Stimulated activated CD8-positive, alpha-beta memory T cell treated with anti-CD3 and anti-CD28 coated beads, Interleukin-4, amount 100 ng/mL, for 4 hours (primary cell): Measurements from ENCODE around the gene MAP1A.
"Not testable (repeated sequence)": the region's sequence is repeated elsewhere in the genome, so short reads cannot be mapped to it uniquely, and the experiment has no call there.

ENCODE experiments used
- DNase-seq, 2 donors: peaks; one replicate each; pipeline ENCODE4 v3.0.0-alpha.2; 2020; ENCODE audit warnings: low read depth in 2 of 2, low spot score in 1 of 2

Gene MAP1A

GRCh38 chr15:43528542-43529007 lies 11.2 kb downstream of the MAP1A start:
- DNase-seq = no peak

GRCh38 chr15:43529141-43529540 lies 11.7 kb downstream of the MAP1A start:
- DNase-seq = no peak

- DNase-seq = no peak
These were observed 12.4 kb downstream of the MAP1A start for GRCh38 chr15:43529587-43530345.

GRCh38 chr15:43531018-43531670 lies 13.7 kb downstream of the MAP1A start:
- DNase-seq = no peak

- DNase-seq = not testable (repeated sequence)
These were observed 15.4 kb downstream of the MAP1A start for GRCh38 chr15:43532826-43533225.

GRCh38 chr15:43534897-43535296 lies 17.5 kb downstream of the MAP1A start:
- DNase-seq = no peak

GRCh38 chr15:43538091-43538490 lies 20.7 kb downstream of the MAP1A start:
- no peak for DNase-seq

- no peak for DNase-seq
These were observed 24.4 kb downstream of the MAP1A start for GRCh38 chr15:43541785-43542184.

- DNase-seq = no peak
These were observed 26.9 kb downstream of the MAP1A start for GRCh38 chr15:43544266-43544665.

- DNase-seq = no peak
These were observed 28.0 kb downstream of the MAP1A start for GRCh38 chr15:43545426-43545825.

- DNase-seq = no peak
These were observed 30.1 kb downstream of the MAP1A start for GRCh38 chr15:43547539-43547938.

GRCh38 chr15:43550527-43551363 lies 33.3 kb downstream of the MAP1A start:
- no peak for DNase-seq

GRCh38 chr15:43552256-43552655 lies 34.8 kb downstream of the MAP1A start:
- DNase-seq = no peak

GRCh38 chr15:43552986-43553385 lies 35.6 kb downstream of the MAP1A start:
- DNase-seq = no peak

- not testable (repeated sequence) for DNase-seq
These were observed 45.3 kb downstream of the MAP1A start for GRCh38 chr15:43562753-43563152.

GRCh38 chr15:43563793-43564192 lies 46.4 kb downstream of the MAP1A start:
- DNase-seq = not testable (repeated sequence)

GRCh38 chr15:43566615-43567014 lies 49.2 kb downstream of the MAP1A start:
- DNase-seq = not testable (repeated sequence)

GRCh38 chr15:43574607-43575006 lies 57.2 kb downstream of the MAP1A start:
- not testable (repeated sequence) for DNase-seq
